Muscle of leg (tissue), 11 donors: ENCODE data around the gene BAIAP2. TPM values are rescaled to one million over a fixed set of nuclear protein-coding genes. Genes with fewer than 3 reads are reported as not detected.

Experiments
- DNase-seq: peaks from one replicate; pipeline ENCODE4 v3.0.0; 2013
- H3K27ac ChIP-seq: one replicate; pipeline ENCODE4 v1.5.1; 2013; ENCODE audit warnings: mild to moderate bottlenecking, low read length, control low read depth
- H3K27me3 ChIP-seq: one replicate; pipeline ENCODE4 v1.6.1; 2013; ENCODE audit warnings: low read length; ENCODE audit not compliant: control insufficient read depth, insufficient read depth
- H3K36me3 ChIP-seq: one replicate; pipeline ENCODE4 v1.6.1; 2013; ENCODE audit warnings: low read length; ENCODE audit not compliant: control insufficient read depth, insufficient read depth
- H3K4me1 ChIP-seq: one replicate; pipeline ENCODE4 v1.6.1; 2013; ENCODE audit warnings: low read length; ENCODE audit not compliant: control insufficient read depth, insufficient read depth
- H3K4me3 ChIP-seq: one replicate; pipeline ENCODE4 v1.5.1; 2013; ENCODE audit warnings: low read length, control low read depth
- H3K9me3 ChIP-seq: replicated peaks from 2 replicates; pipeline ENCODE4 v1.6.1; 2013; ENCODE audit warnings: low read depth, low read length; ENCODE audit not compliant: control insufficient read depth
- WGBS: methylation state at CpG from one replicate; pipeline ENCODE4 v1.1.5; 2013; ENCODE audit warnings: missing lambda C conversion rate; ENCODE audit not compliant: insufficient coverage; 5-methylcytosine and 5-hydroxymethylcytosine counted together
- polyA plus RNA-seq, 8 donors: library from polyadenylated mRNA; unstranded; fragments of 120-200 nt; gene quantifications; one replicate each; pipeline versions ENCODE4 v1.2.1 to v1.2.3, GENCODE V29; 2013; ENCODE audit warnings: inconsistent platforms in 1 of 8, low replicate concordance in 1 of 8; ENCODE audit not compliant: insufficient read length in 8 of 8, insufficient read depth in 1 of 8
- total RNA-seq: library from RNA; stranded (reverse); fragments of 120-200 nt; gene quantifications from one replicate; pipeline ENCODE4 v1.2.4, GENCODE V29; 2013

The BAIAP2 gene
- total and polyA plus RNA-seq, 9 donors: 11.6 to 24.7 (median 17.1) TPM

- 1% methylated on average over 32 of the region's 62 CpGs for WGBS
- no peaks in the 10 kb centered on the region for H3K9me3 ChIP-seq
- peak within 1 kb of the TSS; percentile 55 for H3K4me3 ChIP-seq
- peaks cover 18% of the 10 kb centered on the region for H3K27me3 ChIP-seq
- no peak for DNase-seq
- peaks cover 58% of the 10 kb centered on the region for H3K4me1 ChIP-seq
- H3K36me3 ChIP-seq: no peaks in the 10 kb centered on the region
- peak within 1 kb of the TSS; percentile 90 for H3K27ac ChIP-seq
Observed at GRCh38 chr17:81166033-81166492, 131.1 kb downstream of the BAIAP2 start, which contains the start of gene AATK. Gene AATK, minus strand, starts transcription at chr17:81166221. Its CDS starts 229 bp downstream, at chr17:81165992.

Other genes starting within 250 kb of the BAIAP2 start
- 7.8 TPM for gene CHMP6, start 43.3 kb upstream of the BAIAP2 start, total RNA-seq
- 10 to 100 TPM; 21.6 to 32.1 (median 25.6) TPM for gene CHMP6, start 43.3 kb upstream of the BAIAP2 start, polyA plus RNA-seq
- gene PVALEF, start 130.4 kb downstream of the BAIAP2 start, total RNA-seq: 1.2 TPM
- gene PVALEF, start 130.4 kb downstream of the BAIAP2 start, polyA plus RNA-seq: 1 to 10 TPM in 3 of 8 donors, under 1 TPM in 5; 0.21 to 1.4 (median 0.97) TPM
- 6.3 TPM for gene AATK, start 131.1 kb downstream of the BAIAP2 start, total RNA-seq
- 10 to 100 TPM in 4 of 8 donors, 1 to 10 TPM in 4; 7.8 to 18.1 (median 11.3) TPM for gene AATK, start 131.1 kb downstream of the BAIAP2 start, polyA plus RNA-seq
- gene CEP131, start 187.8 kb downstream of the BAIAP2 start, total RNA-seq: 8.3 TPM
- 10 to 100 TPM; 12.4 to 16.4 (median 13.6) TPM for gene CEP131, start 187.8 kb downstream of the BAIAP2 start, polyA plus RNA-seq
- gene TEPSIN, start 203.9 kb downstream of the BAIAP2 start, total RNA-seq: 8.9 TPM
- gene TEPSIN, start 203.9 kb downstream of the BAIAP2 start, polyA plus RNA-seq: 10 to 100 TPM in 7 of 8 donors, 1 to 10 TPM in 1; 9.3 to 19.3 (median 14.6) TPM
- gene NDUFAF8, start 204.2 kb downstream of the BAIAP2 start, total RNA-seq: 69.7 TPM
- gene NDUFAF8, start 204.2 kb downstream of the BAIAP2 start, polyA plus RNA-seq: 10 to 100 TPM; 36.3 to 55.8 (median 49.6) TPM